Amygdala (tissue), 56 donors: ENCODE data around the gene ZBED5.
"Not testable (repeated sequence)": the region's sequence is repeated elsewhere in the genome, so short reads cannot be mapped to it uniquely, and the experiment has no call there.

Experiments
- DNase-seq, 56 donors: peaks; one replicate each; lab custom pipeline; 2025; lab: John Stamatoyannopoulos, UW

The ZBED5 gene

GRCh38 chr11:10857709-10858438 is at the start of gene ZBED5:
Gene ZBED5 (minus strand): TSS chr11:10858053. CDS start chr11:10854945, 3,108 bp downstream.
- peak; percentile 76 to 99 (median 96) for DNase-seq

DNA sequence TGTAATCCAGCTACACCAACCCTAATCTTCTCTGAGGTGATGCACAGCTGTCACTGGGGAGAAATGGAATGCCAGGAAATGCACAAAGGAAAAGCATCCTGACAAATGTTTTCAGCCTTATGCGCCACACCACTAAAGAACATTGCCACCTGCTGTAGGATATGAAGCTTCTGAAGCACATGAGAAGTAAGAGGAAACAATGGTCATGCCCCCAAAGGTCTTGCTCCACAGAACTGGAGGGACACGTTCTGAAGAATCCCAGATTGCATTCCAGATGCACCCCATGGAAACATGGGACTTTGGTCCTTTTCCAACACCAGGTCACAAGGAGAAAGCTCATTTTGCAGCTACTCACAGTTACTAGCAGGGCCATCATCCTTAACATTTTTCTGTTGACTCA is 48.7 kb upstream of the ZBED5 start:
- no peak for DNase-seq

- no peak for DNase-seq
Observed at GRCh38 chr11:10902301-10903063, 44.6 kb upstream of the ZBED5 start.

DNA sequence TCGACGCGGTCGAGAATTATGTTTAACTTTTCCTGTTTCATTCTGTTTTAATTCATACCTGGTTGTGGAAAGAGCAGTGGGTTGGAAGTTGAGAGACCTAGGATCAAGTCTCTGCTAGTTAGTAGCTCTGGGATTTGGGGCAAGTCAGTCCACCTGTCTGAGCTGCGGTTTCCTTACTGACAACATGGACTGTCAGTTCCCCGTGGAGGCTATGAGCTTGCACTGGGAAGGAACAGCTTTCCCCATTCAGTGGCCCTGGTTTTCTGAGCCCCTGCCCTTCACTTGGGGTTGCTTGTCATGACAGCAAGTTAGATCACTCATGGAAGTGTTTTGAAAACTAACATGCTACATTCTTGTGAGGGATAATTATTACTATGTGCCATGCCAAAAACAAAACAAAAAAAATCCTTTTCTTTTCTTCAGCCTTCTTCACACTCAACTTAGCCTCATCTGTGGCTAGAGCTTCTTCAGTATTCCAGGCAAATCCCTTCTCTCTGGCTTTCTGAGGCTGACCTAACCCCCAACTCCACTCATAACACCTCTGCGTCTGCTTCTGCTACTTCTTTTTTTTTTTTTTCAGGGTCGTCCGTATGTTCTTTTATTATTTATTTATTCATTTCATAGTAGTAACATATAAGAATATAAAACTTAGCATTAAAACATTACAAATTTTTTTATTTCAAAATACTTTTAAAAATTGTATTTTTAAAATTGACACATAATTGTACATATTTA is 43.0 kb upstream of the ZBED5 start:
- DNase-seq, result no peak

DNA sequence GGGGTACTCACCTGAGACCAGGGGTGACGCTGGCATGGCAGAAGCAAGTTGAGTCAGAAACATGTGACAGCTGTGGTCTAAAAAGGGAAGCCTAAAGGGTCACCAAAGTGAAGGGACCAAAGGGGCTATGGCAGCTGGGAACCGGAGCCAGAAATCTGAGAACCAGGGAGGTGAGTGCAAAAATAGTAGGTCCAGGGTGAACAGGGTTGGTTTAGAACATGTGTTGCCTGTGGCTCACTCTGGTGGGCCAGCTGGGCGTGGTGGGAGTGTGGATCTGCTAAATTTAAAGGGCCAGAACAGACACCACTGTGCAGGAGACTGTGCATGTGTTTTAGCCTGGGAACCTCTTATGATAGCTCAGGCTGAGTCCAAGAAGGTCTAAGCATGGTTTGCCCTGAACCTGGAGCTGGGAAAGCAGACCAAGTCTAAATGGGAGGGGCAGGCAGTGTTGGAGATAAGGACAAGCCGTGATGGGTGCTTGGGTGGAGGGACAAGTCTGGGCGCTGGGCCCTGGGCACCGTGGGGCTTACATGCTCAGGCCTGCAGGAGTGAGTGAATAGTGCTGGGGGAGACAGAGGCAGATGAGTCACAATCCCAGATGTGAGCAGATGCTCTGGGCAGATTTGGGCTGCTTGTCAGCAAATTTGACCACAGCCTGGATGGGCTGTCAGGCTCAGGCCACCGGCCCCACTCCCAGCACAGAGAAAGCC is 41.4 kb upstream of the ZBED5 start:
- DNase-seq, result peak in 1 of 56 donors; percentile 11

GRCh38 chr11:10898763-10899025 is 40.8 kb upstream of the ZBED5 start:
- no peak for DNase-seq

DNA sequence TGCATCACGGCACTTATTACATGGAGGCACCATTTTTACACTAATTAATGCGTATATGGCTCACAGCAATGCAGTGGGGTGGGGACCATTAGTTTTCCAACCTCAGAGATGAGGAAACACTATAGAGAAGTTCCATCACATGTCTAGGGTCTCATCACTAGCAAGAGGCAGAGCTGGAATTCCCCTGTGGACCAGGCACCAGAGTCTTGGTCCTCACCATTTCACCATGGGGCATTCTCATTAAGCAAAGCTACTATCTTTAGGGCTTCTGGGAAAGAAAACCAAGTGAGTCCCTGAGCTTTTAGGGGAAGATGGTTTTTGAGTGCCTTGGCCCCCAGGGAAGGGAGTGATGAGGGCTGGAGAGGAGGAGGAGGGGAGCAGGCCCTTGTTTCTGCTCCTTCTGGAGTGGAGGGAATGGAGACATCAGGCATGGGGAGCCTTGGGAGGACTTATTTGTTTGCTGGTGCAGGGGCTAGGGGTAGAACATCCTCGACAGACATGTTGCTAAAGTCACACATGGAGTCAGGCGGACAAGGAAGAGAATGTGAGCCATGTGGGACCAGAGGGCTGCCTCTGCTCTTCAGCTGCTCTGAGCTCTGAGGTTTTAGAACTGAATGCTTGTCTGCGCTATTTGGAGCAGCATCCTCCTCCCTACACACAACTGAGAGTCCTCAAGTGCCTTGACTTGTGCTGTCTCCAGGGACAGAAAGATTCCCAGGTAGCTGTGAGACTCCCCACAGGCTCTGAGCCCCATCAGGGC is 40.3 kb upstream of the ZBED5 start:
- DNase-seq, result no peak

DNA sequence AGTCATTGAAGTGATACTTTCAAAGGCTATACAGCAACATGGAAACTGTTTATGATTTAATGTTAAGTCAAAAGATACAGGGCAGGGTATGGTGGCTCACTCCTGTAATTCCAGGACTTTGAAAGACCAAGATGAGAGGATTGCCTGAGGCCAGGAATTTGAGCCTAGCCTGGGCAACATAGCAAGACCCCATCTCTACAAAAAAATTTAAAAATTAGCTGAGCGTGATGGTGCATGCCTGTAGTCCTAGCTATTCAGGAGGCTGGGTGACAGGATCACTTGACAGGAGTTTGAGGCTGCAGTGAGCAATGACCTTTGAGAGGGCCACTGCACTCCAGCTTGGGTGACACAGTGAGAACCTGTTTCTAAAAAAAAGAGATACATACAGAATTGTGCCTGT is 39.3 kb upstream of the ZBED5 start:
- no peak for DNase-seq

DNA sequence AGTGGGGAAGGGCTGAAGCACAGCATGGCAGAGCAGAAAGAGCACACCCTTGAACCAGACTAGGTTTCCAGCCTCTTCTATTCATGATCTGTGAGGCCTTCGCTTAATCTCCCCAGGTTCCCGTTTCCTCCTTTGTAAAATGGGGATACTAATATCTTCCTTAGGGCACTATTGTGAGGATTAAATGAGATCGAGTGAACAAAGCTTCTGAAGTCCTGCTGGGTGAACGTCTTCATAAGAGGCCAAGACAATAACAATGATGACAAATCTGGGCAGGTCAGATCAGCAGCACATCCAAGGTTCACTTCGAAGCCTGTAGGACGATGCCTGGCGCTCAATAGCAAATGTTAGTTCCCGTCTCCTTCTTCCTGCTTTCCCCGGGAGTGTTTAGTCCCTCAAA is 38.6 kb upstream of the ZBED5 start:
- no peak for DNase-seq

- DNase-seq, result no peak
Observed at GRCh38 chr11:10895285-10895684, 37.4 kb upstream of the ZBED5 start.

- no peak for DNase-seq
Observed at GRCh38 chr11:10894666-10895065, 36.8 kb upstream of the ZBED5 start.

DNA sequence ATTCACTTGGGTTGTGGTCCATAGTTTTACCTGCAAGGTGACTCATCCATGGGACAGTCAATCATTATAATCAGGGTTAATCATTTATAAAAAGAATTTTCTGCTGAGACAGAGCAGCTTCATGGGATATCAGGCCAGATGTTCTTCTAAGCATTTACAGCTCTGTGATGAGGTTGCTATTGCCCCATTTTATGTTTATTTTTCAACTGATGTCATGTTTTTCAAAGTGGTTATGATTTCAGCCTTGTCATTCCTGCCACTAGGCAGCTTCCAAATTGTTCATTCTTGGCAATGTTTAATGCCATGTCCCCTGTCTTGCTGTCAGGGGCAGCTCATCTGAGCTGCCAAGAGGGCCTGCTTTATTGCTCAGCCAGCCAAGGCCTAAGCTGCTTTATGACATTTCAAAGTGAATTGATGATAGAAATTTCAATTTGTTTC is 35.9 kb upstream of the ZBED5 start:
- DNase-seq, result no peak

DNA sequence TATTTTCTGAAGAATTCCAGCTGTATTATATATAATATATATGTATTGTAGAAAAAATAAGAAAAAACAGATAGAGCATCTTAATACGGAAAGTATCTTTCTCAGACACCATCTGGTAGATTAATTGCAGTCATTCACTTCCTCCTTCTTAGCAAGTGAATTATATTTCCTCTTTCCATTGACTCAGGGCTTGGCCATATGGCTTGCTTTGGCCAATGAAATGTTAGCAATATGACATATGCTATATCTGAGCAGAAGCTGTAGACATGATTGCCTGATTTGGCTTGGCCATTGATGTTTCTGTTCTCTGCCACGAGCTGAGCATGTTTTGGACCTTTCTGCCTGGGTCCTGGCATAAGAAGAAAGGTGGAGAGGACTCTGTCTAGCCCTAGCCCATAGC is 34.4 kb upstream of the ZBED5 start:
- DNase-seq, result no peak

GRCh38 chr11:10891151-10891720 is 33.4 kb upstream of the ZBED5 start:
- no peak for DNase-seq

DNA sequence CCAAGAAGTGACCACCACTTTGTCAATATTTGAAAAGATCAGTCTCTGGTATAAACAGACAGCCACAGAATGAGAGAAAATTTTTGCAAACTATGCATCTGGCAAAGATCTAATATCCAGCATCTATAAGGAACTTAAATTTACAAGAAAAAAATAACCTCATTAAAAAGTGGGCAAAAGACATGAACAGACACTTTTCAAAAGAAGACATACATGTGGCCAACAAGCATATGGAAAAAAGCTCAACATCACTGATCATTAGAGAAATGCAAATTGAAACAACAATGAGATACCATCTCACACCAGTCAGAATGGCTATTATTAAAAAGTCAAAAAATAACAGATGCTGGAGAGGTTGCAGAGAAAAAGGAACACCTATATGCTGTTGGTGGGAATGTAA is 32.2 kb upstream of the ZBED5 start:
- not testable (repeated sequence) for DNase-seq

DNA sequence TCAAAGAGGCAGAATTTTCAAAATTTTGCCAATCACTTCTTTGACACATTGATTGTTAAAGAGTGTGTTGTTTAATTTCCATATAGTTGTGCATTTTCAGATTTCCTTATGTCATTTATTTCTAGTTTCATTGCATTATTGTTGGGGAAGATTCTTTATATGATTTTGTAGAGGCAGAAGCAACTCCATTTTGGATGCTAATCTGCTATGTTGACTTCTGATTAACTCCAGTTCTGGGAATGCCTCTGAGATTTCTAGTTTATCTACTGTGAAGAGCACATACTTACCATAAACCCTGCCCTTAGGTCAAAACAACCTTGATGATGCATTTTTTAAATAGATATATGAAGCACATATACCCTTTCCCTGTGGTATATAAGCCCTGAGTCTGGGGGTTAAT is 29.5 kb upstream of the ZBED5 start:
- DNase-seq, result no peak

DNA sequence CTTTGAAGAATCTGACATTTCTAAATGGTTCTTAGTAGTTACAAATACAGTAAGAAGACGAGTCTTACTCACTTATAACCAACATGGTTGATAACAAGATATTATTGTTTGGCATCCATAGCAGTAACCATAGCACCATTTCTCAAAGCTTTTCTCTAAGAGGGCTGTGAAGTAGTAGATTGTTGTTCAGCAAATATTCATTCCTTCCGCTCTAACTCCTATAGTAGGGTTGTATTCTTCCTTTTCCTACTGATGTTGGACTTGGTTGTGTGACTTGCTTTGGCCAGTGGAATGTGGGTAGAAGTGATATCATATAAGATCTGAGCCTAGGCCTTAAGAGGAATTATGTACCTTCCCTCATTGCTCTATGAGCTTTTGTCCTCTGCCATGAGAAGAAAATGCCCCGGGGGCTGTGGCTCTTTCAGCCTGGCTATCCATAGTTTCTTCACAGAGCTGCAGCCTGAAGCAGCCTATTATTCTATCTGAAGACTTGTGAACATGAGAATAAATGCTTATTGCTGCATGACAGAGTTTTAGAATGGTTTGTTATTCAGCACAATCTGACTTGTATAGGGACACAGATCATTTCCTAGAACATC is 28.9 kb upstream of the ZBED5 start:
- DNase-seq, result no peak

DNA sequence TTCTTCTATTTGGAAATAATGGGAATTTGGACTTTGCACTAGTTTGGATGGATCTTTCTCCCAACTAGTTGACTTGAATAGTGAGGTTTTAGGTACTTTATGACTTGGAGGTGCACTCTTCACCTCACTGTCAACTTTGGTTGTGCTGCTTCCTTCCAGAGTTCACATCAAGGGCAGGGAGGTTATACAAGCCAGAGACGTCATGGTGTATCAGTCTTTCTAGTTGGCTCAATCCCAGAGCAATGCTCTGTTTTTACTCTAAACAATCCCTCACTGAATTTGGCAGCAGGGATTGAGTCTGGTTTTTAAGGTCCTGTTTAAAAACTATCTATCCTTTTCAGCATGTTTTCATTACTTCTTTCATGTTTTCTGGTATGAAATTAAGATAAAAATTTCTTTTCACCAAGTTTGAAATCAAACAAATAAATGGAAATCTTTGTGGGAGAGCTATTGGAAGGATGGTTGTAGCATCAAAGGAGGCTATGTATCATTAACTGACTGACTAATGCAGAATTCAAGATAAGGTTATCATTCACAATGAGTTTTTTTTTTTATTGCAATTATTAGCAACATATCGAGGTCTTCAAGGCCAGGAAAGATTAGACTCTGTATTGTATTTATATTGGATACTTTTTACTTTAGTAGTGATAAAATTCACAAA is 28.0 kb upstream of the ZBED5 start:
- DNase-seq, result no peak

DNA sequence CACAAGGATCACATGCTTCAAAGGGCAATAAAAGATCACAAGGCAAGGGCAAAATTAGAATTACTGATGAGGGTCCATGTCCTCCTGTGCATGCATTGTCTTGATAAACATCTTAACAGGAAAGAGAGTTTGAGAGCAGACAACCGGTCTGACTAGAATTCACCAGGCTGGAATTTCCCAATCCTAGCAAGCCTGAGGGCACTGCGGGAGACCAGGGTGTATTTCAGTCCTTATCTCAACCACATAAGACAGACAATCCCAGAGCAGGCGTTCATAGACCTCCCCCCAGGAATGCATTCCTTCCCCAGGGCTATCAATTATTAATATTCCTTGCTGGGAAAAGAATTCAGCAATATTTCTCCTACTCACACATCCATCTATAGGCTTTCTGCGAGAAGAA is 26.4 kb upstream of the ZBED5 start:
- not testable (repeated sequence) for DNase-seq
